Ovary (tissue), 9 donors: ENCODE results near the gene ATF7IP. TPM values are rescaled to one million over a fixed set of nuclear protein-coding genes. Genes with fewer than 3 reads are reported as not detected.

Source experiments
- DNase-seq, 5 donors: peaks; one replicate each; pipeline ENCODE4 v3.0.0-alpha.2; 2019 to 2020
- H3K27ac ChIP-seq, 2 donors: fragments of 200-600 bp; one replicate each; pipeline versions ENCODE4 v1.5.1 to v1.8.0; 2019 to 2022
- H3K27me3 ChIP-seq: fragments of 200-600 bp; one replicate; pipeline ENCODE4 v1.8.0; 2022
- H3K36me3 ChIP-seq: fragments of 200-600 bp; sonication (generic); one replicate; pipeline ENCODE4 v1.5.1; 2019
- H3K4me1 ChIP-seq: one replicate; pipeline ENCODE4 v1.8.1; 2013; ENCODE audit warnings: mild to moderate bottlenecking, moderate library complexity; ENCODE audit not compliant: insufficient read depth
- H3K4me3 ChIP-seq: fragments of 200-600 bp; sonication (generic); one replicate; pipeline ENCODE4 v1.5.1; 2017
- H3K9me3 ChIP-seq, 2 donors: fragments of 200-600 bp in 1 of 2; sonication (generic) in 1 of 2; one replicate each; pipeline versions ENCODE4 v1.5.1 to v1.8.1; 2013 to 2019; ENCODE audit warnings: mild to moderate bottlenecking in 1 of 2, moderate library complexity in 1 of 2
- EP300 ChIP-seq: sonication (generic); formaldehyde crosslinking; IDR thresholded peaks from one replicate; pipeline ENCODE4 v1.6.1; 2017; ENCODE audit warnings: antibody characterized with exemption
- POLR2A ChIP-seq: fragments of 450-650 bp; IDR thresholded peaks from one replicate; pipeline ENCODE4 v1.6.1; 2017; ENCODE audit warnings: antibody characterized with exemption, mild to moderate bottlenecking, moderate library complexity
- WGBS, 3 donors: extraction: QIAGEN DNeasy Blood & Tissue Kit in 1 of 3; methylation state at CpG; one replicate each; pipeline versions ENCODE4 v1.1.5 to v1.1.7; 2013 to 2017; 5-methylcytosine and 5-hydroxymethylcytosine counted together
- intact Hi-C, 4 donors: fragments of 100-400 bp; cut with DNase I; formaldehyde crosslinking; loops; one replicate each; pipeline versions ENCODE4 v1.11.0 to v1.15.1; 2022 to 2023
- polyA plus RNA-seq, 2 donors: library from polyadenylated mRNA; stranded (reverse); fragments of 200-250 nt in 1 of 2; fragments of 350-450 nt in 1 of 2; fragmentation: Illumina TruSeq in 1 of 2; extraction: RNeasy Lipid Tissue Mini Kit (QIAGEN cat#74804) in 1 of 2; gene quantifications; one replicate each; pipeline ENCODE4 v1.2.3, GENCODE V29; 2013 to 2014
- total RNA-seq, 7 donors: library from RNA; depleted of rRNA in 2 of 7; stranded (reverse); fragments of >200 nt in 2 of 7; fragmentation: NEBNext Ultra II Directional in 3 of 7; extraction: Animal tissue kit (Norgen Biotek cat#: 25700) in 3 of 7; gene quantifications; one replicate each; pipeline versions ENCODE4 v1.1.0 to v1.2.4, GENCODE V29; 2016 to 2023
- TF ChIP-seq, protein P1 (sequence below), 3 donors: fragments of 450-650 bp in 2 of 3; fragments of 200-600 bp in 1 of 3; IDR thresholded peaks; one replicate each; pipeline versions ENCODE4 v1.5.1 to v1.8.0; 2016 to 2022; ENCODE audit warnings: antibody characterized with exemption in 3 of 3, mild to moderate bottlenecking in 1 of 3
- donor health status: DM: no; HTN: no; CAD: no; lungs with moderate emphysema.
- donor health status: DM: no; HTN: no; CAD: no.
- donor health status: Bipolar disorder and iron deficiency.
- donor health status: DM: yes; HTN: yes; CAD: no.
- donor health status: DM: no; HTN: no; CAD: no.
- donor health status: DM: yes; HTN: yes; CAD: no.

ATF7IP gene
- total and polyA plus RNA-seq, 9 donors, result 12.4 to 91.5 (median 71.9) TPM

DNA sequence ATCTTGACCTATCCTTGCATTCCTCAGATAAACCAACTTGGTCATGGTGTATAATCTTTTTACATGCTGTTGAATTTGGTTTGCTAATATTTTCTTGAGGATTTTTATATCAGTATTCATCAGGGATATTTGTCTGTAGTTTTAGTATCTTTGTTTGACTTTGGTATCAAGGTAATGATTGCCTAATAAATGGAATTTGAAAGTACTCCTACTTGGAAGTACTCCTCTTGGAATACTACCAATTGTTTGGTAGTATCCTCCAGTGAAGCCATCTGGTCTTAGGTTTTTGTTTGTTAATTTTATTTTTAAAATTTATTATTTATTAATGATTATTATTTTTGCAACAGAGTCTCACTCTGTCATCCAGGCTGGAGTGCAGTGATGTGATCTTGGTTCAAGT lies 85.0 kb downstream of the ATF7IP start:
- H3K27me3 ChIP-seq, result no peaks in the 10 kb centered on the region
- H3K4me1 ChIP-seq, result peaks cover 1% of the 10 kb centered on the region
- TF ChIP-seq EP300 (no peak), POLR2A (no peak)
- TF ChIP-seq, protein P1, sequence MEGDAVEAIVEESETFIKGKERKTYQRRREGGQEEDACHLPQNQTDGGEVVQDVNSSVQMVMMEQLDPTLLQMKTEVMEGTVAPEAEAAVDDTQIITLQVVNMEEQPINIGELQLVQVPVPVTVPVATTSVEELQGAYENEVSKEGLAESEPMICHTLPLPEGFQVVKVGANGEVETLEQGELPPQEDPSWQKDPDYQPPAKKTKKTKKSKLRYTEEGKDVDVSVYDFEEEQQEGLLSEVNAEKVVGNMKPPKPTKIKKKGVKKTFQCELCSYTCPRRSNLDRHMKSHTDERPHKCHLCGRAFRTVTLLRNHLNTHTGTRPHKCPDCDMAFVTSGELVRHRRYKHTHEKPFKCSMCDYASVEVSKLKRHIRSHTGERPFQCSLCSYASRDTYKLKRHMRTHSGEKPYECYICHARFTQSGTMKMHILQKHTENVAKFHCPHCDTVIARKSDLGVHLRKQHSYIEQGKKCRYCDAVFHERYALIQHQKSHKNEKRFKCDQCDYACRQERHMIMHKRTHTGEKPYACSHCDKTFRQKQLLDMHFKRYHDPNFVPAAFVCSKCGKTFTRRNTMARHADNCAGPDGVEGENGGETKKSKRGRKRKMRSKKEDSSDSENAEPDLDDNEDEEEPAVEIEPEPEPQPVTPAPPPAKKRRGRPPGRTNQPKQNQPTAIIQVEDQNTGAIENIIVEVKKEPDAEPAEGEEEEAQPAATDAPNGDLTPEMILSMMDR (IDR thresholded peaks at IDR 0.05), result no peak
- no peaks in the 10 kb centered on the region for H3K36me3 ChIP-seq
- no peak overlapping the region for H3K27ac ChIP-seq
- intact Hi-C loops, result no loop called here
- no peaks in the 10 kb centered on the region for H3K9me3 ChIP-seq
- no peak for DNase-seq
- no peak overlapping the region for H3K4me3 ChIP-seq

- Histone ChIP-seq H3K9me3 (no peaks in the 10 kb centered on the region), H3K4me3 (no peak overlapping the region), H3K36me3 (no peaks in the 10 kb centered on the region), H3K27me3 (no peaks in the 10 kb centered on the region), H3K4me1 (peaks cover under 1% of the 10 kb centered on the region), H3K27ac (no peak overlapping the region)
- intact Hi-C loops, result no loop called here
- TF ChIP-seq POLR2A (no peak), EP300 (no peak)
- TF ChIP-seq, protein P1 (IDR thresholded peaks at IDR 0.05), result no peak
- 72 to 82% (median 76%) methylated on average over 4 of the region's 4 CpGs for WGBS, 3 donors
- no peak for DNase-seq
These were observed 86.9 kb downstream of the ATF7IP start for GRCh38 chr12:14452336-14452735.

DNA sequence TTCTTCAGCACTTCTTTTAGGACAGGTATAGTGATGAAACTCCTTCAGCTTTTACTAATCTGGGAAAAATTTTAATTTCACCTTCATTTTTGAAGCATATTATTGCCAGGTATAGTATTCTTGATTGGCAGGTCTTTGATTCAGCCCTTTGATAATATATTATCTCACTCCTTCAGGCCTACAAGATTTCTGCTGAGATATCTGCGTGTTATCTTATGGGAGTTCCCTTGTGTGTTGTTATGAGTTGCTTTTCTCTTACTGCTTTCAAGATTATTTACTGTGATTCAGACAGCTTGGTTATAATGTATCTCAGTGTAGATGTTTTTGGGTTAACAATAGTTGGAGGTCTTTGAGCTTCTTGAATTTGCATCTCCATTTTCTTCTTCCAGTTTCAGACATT lies 87.4 kb downstream of the ATF7IP start:
- intact Hi-C loops, result no loop called here
- DNase-seq, result no peak
- H3K4me3 ChIP-seq, result no peak overlapping the region
- no peaks in the 10 kb centered on the region for H3K4me1 ChIP-seq
- H3K9me3 ChIP-seq, result no peaks in the 10 kb centered on the region
- H3K36me3 ChIP-seq, result no peaks in the 10 kb centered on the region
- TF ChIP-seq, protein P1 (IDR thresholded peaks at IDR 0.05), result no peak
- TF ChIP-seq EP300 (no peak), POLR2A (no peak)
- H3K27me3 ChIP-seq, result no peaks in the 10 kb centered on the region
- WGBS, 3 donors, result 85 to 96% (median 88%) methylated on average over 1 of the region's 1 CpG
- H3K27ac ChIP-seq, result no peak overlapping the region

GRCh38 chr12:14454098-14454907 lies 88.8 kb downstream of the ATF7IP start:
- TF ChIP-seq, protein P1 (IDR thresholded peaks at IDR 0.05), result no peak
- no peak for TF ChIP-seq POLR2A
- TF ChIP-seq EP300, result no peak
- Histone ChIP-seq H3K4me3 (no peak overlapping the region), H3K36me3 (no peaks in the 10 kb centered on the region), H3K9me3 (no peaks in the 10 kb centered on the region), H3K4me1 (no peaks in the 10 kb centered on the region), H3K27me3 (no peaks in the 10 kb centered on the region), H3K27ac (no peak overlapping the region)
- DNase-seq, result no peak
- intact Hi-C loops, result no loop called here
- 75 to 79% (median 75%) methylated on average over 2 of the region's 2 CpGs for WGBS, 3 donors
